NCI-H146 treated with DMSO at 0.1 percent for 48 hours (cell line): ENCODE data around the gene C1QB.
A peak's percentile ranks its signal among the peaks of the same experiment; 100 is the strongest.

ENCODE experiments used
- DNase-seq: peaks from one replicate; lab custom pipeline; 2025; ENCODE audit not compliant: unreplicated experiment; lab: John Stamatoyannopoulos, UW

C1QB gene

GRCh38 chr1:22652881-22653316 is at the start of gene C1QB:
C1QB (plus strand) TSS chr1:22653236; CDS start chr1:22659463, 6,227 bp downstream.
- no peak for DNase-seq

- no peak for DNase-seq
Measured at GRCh38 chr1:22606161-22606560, 46.9 kb upstream of the C1QB start.

- DNase-seq: no peak
Measured at GRCh38 chr1:22607154-22607553, 45.9 kb upstream of the C1QB start.

GRCh38 chr1:22608361-22608760 is 44.7 kb upstream of the C1QB start:
- no peak for DNase-seq

GRCh38 chr1:22609291-22609690 is 43.7 kb upstream of the C1QB start:
- DNase-seq: peak; percentile 26

- DNase-seq: no peak
Measured at GRCh38 chr1:22611530-22611947, 41.5 kb upstream of the C1QB start.

GRCh38 chr1:22612671-22613571 is 40.1 kb upstream of the C1QB start:
- peak; percentile 7 for DNase-seq

GRCh38 chr1:22613572-22613918 is 39.5 kb upstream of the C1QB start:
- DNase-seq: no peak

GRCh38 chr1:22613951-22614350 is 39.1 kb upstream of the C1QB start:
- no peak for DNase-seq

- no peak for DNase-seq
Measured at GRCh38 chr1:22615886-22616285, 37.1 kb upstream of the C1QB start.

GRCh38 chr1:22616571-22616970 is 36.5 kb upstream of the C1QB start:
- DNase-seq: no peak

GRCh38 chr1:22618056-22618455 is 35.0 kb upstream of the C1QB start:
- DNase-seq: no peak

- no peak for DNase-seq
Measured at GRCh38 chr1:22619252-22619651, 33.8 kb upstream of the C1QB start.

- DNase-seq: peak; percentile 43
Measured at GRCh38 chr1:22619798-22620197, 33.2 kb upstream of the C1QB start.

GRCh38 chr1:22621761-22622160 is 31.3 kb upstream of the C1QB start:
- DNase-seq: no peak

GRCh38 chr1:22625262-22625925 is 27.6 kb upstream of the C1QB start:
- no peak for DNase-seq

- DNase-seq: no peak
Measured at GRCh38 chr1:22626237-22627157, 26.5 kb upstream of the C1QB start.

- no peak for DNase-seq
Measured at GRCh38 chr1:22627331-22627730, 25.7 kb upstream of the C1QB start.

GRCh38 chr1:22628698-22629444 is 24.2 kb upstream of the C1QB start:
- DNase-seq: no peak

GRCh38 chr1:22629886-22630285 is 23.1 kb upstream of the C1QB start:
- no peak for DNase-seq
